ENCODE measurements around the gene DNAJC18. TPM values are rescaled to one million over a fixed set of nuclear protein-coding genes. Genes with fewer than 3 reads are reported as not detected.

DNAJC18 gene
- total and polyA plus RNA-seq, 2 experiments from 2014 or later: 13.4 to 18.9 TPM

GRCh38 chr5:139451176-139451575 lies 11.9 kb upstream of the DNAJC18 start:
- H3K4me3 ChIP-seq: no peak overlapping the region
- H3K9me2 ChIP-seq (ENCODE audit: insufficient read depth): no peaks in the 10 kb centered on the region
- H3K27ac Mint-ChIP-seq: no peak overlapping the region
- no peaks in the 10 kb centered on the region for H3K9me3 Mint-ChIP-seq
- DNase-seq (ENCODE audit: low spot score): no peak
- H2AFZ ChIP-seq: no peak overlapping the region
- no peaks in the 10 kb centered on the region for H3K36me3 ChIP-seq (ENCODE audit: insufficient read depth)
- peaks cover 5% of the 10 kb centered on the region for H3K27me3 Mint-ChIP-seq (ENCODE audit: insufficient read depth, low read depth, poor library complexity)
- no peaks in the 10 kb centered on the region; the same call in 2 of the 3 replicates for H3K36me3 Mint-ChIP-seq (ENCODE audit: low read depth)
- no peak overlapping the region for H3K27ac ChIP-seq (ENCODE audit: low read depth)
- H3K4me2 ChIP-seq: no peak overlapping the region
- H3K4me1 ChIP-seq (ENCODE audit: insufficient read depth): no peaks in the 10 kb centered on the region
- H4K20me1 ChIP-seq (replicated peaks; ENCODE audit: insufficient read depth): no peaks in the 10 kb centered on the region
- no peak for ATAC-seq
- no peaks in the 10 kb centered on the region for H3K27me3 ChIP-seq (ENCODE audit: insufficient read depth)
- no peaks in the 10 kb centered on the region for H3K79me2 ChIP-seq (replicated peaks; ENCODE audit: insufficient read depth)
- no peak overlapping the region for H3K4me3 Mint-ChIP-seq
- no peaks in the 10 kb centered on the region; the same call in 1 of the 3 replicates for H3K4me1 Mint-ChIP-seq
- TF ChIP-seq CREB1 (CRISPR knock-in tag; IDR thresholded peaks at IDR 0.05; ENCODE audit: low read depth) (no peak), CTCF (conservative IDR thresholded peaks at IDR 0.05; ENCODE audit: low read depth in 2 of 2) (no peak), ETS1 (IDR thresholded peaks at IDR 0.05) (no peak), JUNB (IDR thresholded peaks at IDR 0.05; ENCODE audit: unreplicated experiment) (no peak), POLR2AphosphoS5 (IDR thresholded peaks at IDR 0.05; ENCODE audit: low read depth) (no peak)
- H3F3A ChIP-seq (replicated peaks; ENCODE audit: low read depth): no peaks in the 10 kb centered on the region

GRCh38 chr5:139446956-139447779 lies 7.8 kb upstream of the DNAJC18 start:
- no peak overlapping the region for H2AFZ ChIP-seq
- no peak overlapping the region for H3K27ac ChIP-seq (ENCODE audit: low read depth)
- ATAC-seq: no peak
- H3K4me1 ChIP-seq (ENCODE audit: insufficient read depth): peaks cover 5% of the 10 kb centered on the region; the same call in 1 of the 2 replicates
- H3K79me2 ChIP-seq (replicated peaks; ENCODE audit: insufficient read depth): no peaks in the 10 kb centered on the region
- no peaks in the 10 kb centered on the region for H3K9me2 ChIP-seq (ENCODE audit: insufficient read depth)
- Mint-ChIP-seq H3K4me3 (no peak overlapping the region), H3K27ac (no peak overlapping the region), H3K4me1 (peaks cover 9% of the 10 kb centered on the region), H3K27me3 (ENCODE audit: insufficient read depth, low read depth, poor library complexity) (peaks cover 5% of the 10 kb centered on the region), H3K36me3 (ENCODE audit: low read depth) (no peaks in the 10 kb centered on the region), H3K9me3 (no peaks in the 10 kb centered on the region)
- DNase-seq (ENCODE audit: low spot score): no peak
- H3K27me3 ChIP-seq (ENCODE audit: insufficient read depth): no peaks in the 10 kb centered on the region
- no peak overlapping the region for H3K4me2 ChIP-seq
- no peak overlapping the region for H3K4me3 ChIP-seq
- H3K36me3 ChIP-seq (ENCODE audit: insufficient read depth): no peaks in the 10 kb centered on the region
- TF ChIP-seq ZNF462 (CRISPR knock-in tag; IDR thresholded peaks at IDR 0.05) (no peak), NANOG (IDR thresholded peaks at IDR 0.05; ENCODE audit: borderline replicate concordance) (no peak), REST (IDR thresholded peaks at IDR 0.05; ENCODE audit: unreplicated experiment) (no peak)
- H4K20me1 ChIP-seq (replicated peaks; ENCODE audit: insufficient read depth): no peaks in the 10 kb centered on the region
- H3F3A ChIP-seq (replicated peaks; ENCODE audit: low read depth): no peaks in the 10 kb centered on the region
